Right lobe of liver (tissue), 6 donors: ENCODE measurements around the gene ADARB2. TPM values are rescaled to one million over a fixed set of nuclear protein-coding genes. Genes with fewer than 3 reads are reported as not detected.

Experiments
- ATAC-seq, 4 donors: fragments of 200-7000 bp; cut with Tn5 transposase; one replicate each; pipeline ENCODE4 v1.9.1; 2020; ENCODE audit warnings: mild to moderate bottlenecking in 4 of 4, moderate library complexity in 4 of 4
- DNase-seq, 3 donors: peaks; one replicate each; pipeline ENCODE4 v3.0.0-alpha.2; 2020
- H3K27ac ChIP-seq, 3 donors: fragments of 200-600 bp; one replicate each; pipeline ENCODE4 v1.8.0; 2022
- H3K27me3 ChIP-seq, 2 donors: fragments of 200-600 bp; one replicate each; pipeline ENCODE4 v1.8.0; 2022
- H3K36me3 ChIP-seq, 4 donors: fragments of 200-600 bp; sonication (generic) in 1 of 4; one replicate each; pipeline versions ENCODE4 v1.5.1 to v1.8.0; 2017 to 2022; ENCODE audit warnings: control low read depth in 1 of 4
- H3K4me1 ChIP-seq, 4 donors: fragments of 200-600 bp; sonication (generic) in 1 of 4; one replicate each; pipeline versions ENCODE4 v1.5.1 to v1.8.0; 2017 to 2022; ENCODE audit warnings: control low read depth in 1 of 4
- H3K4me3 ChIP-seq, 3 donors: fragments of 200-600 bp; one replicate each; pipeline ENCODE4 v1.8.0; 2022
- H3K9me3 ChIP-seq, 4 donors: fragments of 200-600 bp; sonication (generic) in 1 of 4; one replicate each; pipeline versions ENCODE4 v1.5.1 to v1.8.0; 2017 to 2022; ENCODE audit warnings: control low read depth in 1 of 4
- POLR2A ChIP-seq: fragments of 450-650 bp; IDR thresholded peaks from one replicate; pipeline ENCODE4 v1.6.1; 2017; ENCODE audit warnings: antibody characterized with exemption, mild to moderate bottlenecking
- WGBS: methylation state at CpG from one replicate; pipeline ENCODE4 v1.1.6; 2018; ENCODE audit warnings: low coverage, low lambda C conversion rate; ENCODE audit not compliant: insufficient coverage; ENCODE audit errors: missing lambda C conversion rate; 5-methylcytosine and 5-hydroxymethylcytosine counted together
- intact Hi-C, 2 donors: fragments of 100-400 bp; cut with DNase I; formaldehyde crosslinking; loops; one replicate each; pipeline versions ENCODE4 v1.11.2 to v1.14.1; 2022
- total RNA-seq, 6 experiments: library from RNA; depleted of rRNA in 2 of 6; stranded (reverse); fragments of >200 nt in 2 of 6; fragmentation: NEBNext Ultra II Directional in 3 of 6; extraction: Animal tissue kit (Norgen Biotek cat#: 25700) in 3 of 6; gene quantifications; one replicate each; pipeline versions ENCODE4 v1.1.0 to v1.2.4, GENCODE V29; 2016 to 2023
- TF ChIP-seq, protein P1 (sequence below), 4 donors: fragments of 200-600 bp in 3 of 4; fragments of 450-650 bp in 1 of 4; IDR thresholded peaks; one replicate each; pipeline versions ENCODE4 v1.5.1 to v1.8.0; 2016 to 2022; ENCODE audit warnings: antibody characterized with exemption in 4 of 4, mild to moderate bottlenecking in 2 of 4
- donor health status: DM: no; HTN: yes; CAD: no.
- donor health status: DM: no; HTN: no; CAD: no.
- donor health status: DM: no; HTN: no; CAD: no.
- donor health status: DM: no; HTN: yes; CAD: no.
- donor health status: DM: no; HTN: yes; CAD: no.

The ADARB2 gene
- total RNA-seq, 6 experiments from 2014 or later = 0.07 to 0.68 (median 0.42) TPM

DNA sequence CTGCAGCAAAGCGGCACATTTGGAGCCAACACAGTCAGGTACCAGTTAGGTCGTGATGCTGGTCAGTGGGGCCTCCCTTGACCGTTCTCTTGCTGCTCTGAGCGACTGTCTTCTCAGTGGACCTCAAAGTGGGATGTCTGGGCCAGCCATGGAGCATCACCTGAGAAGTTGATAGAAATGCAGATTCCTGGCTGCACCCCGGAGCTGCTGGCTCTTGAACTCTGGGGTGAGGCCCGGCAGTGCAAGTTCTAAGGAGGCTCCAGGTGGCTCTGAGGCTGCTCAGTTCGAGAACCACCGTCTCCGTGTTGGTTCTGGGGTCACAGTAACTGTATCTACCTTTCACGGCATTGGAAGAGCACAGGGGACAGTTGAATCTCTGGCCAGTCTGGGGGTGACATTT lies 533.6 kb downstream of the ADARB2 start:
- TF ChIP-seq, protein P1, sequence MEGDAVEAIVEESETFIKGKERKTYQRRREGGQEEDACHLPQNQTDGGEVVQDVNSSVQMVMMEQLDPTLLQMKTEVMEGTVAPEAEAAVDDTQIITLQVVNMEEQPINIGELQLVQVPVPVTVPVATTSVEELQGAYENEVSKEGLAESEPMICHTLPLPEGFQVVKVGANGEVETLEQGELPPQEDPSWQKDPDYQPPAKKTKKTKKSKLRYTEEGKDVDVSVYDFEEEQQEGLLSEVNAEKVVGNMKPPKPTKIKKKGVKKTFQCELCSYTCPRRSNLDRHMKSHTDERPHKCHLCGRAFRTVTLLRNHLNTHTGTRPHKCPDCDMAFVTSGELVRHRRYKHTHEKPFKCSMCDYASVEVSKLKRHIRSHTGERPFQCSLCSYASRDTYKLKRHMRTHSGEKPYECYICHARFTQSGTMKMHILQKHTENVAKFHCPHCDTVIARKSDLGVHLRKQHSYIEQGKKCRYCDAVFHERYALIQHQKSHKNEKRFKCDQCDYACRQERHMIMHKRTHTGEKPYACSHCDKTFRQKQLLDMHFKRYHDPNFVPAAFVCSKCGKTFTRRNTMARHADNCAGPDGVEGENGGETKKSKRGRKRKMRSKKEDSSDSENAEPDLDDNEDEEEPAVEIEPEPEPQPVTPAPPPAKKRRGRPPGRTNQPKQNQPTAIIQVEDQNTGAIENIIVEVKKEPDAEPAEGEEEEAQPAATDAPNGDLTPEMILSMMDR (IDR thresholded peaks at IDR 0.05) = no peak
- TF ChIP-seq POLR2A = no peak
- ATAC-seq = no peak
- no peaks in the 10 kb centered on the region for H3K9me3 ChIP-seq
- no peak for DNase-seq
- H3K4me1 ChIP-seq = no peaks in the 10 kb centered on the region
- no peak overlapping the region for H3K4me3 ChIP-seq
- H3K27ac ChIP-seq = no peak overlapping the region
- WGBS = 60% methylated on average over 3 of the region's 10 CpGs
- no peaks in the 10 kb centered on the region for H3K36me3 ChIP-seq
- intact Hi-C loops = loop anchor here in 1 of 2 donors (5.0 kb wide), 1 partner anchor 181 kb away; no protein-coding TSS in a partner anchor
- H3K27me3 ChIP-seq = no peaks in the 10 kb centered on the region

DNA sequence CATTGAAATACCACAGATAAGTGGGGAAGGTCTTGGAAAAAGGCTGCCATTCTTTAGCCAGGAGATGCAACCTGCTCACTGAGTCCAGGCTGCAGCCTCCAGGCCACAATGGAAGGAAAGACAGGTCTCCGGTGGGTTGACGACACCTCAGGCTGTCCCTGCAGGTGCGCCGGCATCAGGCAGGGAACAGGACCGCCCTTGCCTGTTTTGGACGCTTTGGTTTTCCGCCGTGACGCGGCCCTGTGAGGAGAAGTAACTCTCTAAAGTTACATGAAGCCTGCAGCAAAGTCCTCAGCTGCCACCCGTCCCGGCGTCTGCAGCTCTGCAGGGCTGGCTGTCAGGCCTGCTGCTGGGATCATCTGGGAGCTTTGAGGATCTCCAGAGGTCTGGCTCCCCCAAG lies 534.1 kb downstream of the ADARB2 start:
- Histone ChIP-seq H3K9me3 (no peaks in the 10 kb centered on the region), H3K36me3 (no peaks in the 10 kb centered on the region), H3K4me1 (no peaks in the 10 kb centered on the region), H3K4me3 (no peak overlapping the region), H3K27me3 (no peaks in the 10 kb centered on the region), H3K27ac (no peak overlapping the region)
- no peak for TF ChIP-seq POLR2A
- TF ChIP-seq, protein P1 (IDR thresholded peaks at IDR 0.05) = no peak
- WGBS = 81% methylated on average over 5 of the region's 13 CpGs
- no peak for ATAC-seq
- DNase-seq = no peak
- intact Hi-C loops = loop anchor here in 1 of 2 donors (5.0 kb wide), 1 partner anchor 181 kb away; no protein-coding TSS in a partner anchor

DNA sequence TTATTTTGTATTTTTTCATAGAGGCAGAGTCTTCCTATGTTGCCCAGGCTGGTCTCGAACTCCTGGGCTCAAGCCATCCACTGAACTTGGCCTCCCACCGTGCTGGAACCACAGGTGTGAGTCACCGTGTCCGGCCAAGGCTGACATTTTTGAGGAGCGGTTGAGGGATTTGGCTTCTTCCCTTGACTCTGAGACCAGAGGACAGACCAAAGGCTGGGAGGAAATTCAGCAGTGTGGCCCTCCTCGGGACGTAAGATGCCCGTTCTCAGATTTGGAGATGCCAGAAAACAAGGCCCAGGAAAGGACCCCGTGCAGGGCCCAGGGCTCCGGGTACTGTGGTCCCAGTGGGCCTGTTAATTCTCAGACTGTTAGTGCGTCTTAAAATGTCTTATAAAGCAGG lies 535.0 kb downstream of the ADARB2 start:
- DNase-seq (no peak), ATAC-seq (no peak)
- intact Hi-C loops = loop anchor here in 1 of 2 donors (5.0 kb wide), 1 partner anchor 180 kb away; no protein-coding TSS in a partner anchor
- Histone ChIP-seq H3K36me3 (no peaks in the 10 kb centered on the region), H3K27me3 (no peaks in the 10 kb centered on the region), H3K4me3 (no peak overlapping the region), H3K27ac (no peak overlapping the region), H3K4me1 (no peaks in the 10 kb centered on the region), H3K9me3 (no peaks in the 10 kb centered on the region)
- WGBS = 70% methylated on average over 10 of the region's 11 CpGs
- no peak for TF ChIP-seq POLR2A
- TF ChIP-seq, protein P1 (IDR thresholded peaks at IDR 0.05) = no peak

DNA sequence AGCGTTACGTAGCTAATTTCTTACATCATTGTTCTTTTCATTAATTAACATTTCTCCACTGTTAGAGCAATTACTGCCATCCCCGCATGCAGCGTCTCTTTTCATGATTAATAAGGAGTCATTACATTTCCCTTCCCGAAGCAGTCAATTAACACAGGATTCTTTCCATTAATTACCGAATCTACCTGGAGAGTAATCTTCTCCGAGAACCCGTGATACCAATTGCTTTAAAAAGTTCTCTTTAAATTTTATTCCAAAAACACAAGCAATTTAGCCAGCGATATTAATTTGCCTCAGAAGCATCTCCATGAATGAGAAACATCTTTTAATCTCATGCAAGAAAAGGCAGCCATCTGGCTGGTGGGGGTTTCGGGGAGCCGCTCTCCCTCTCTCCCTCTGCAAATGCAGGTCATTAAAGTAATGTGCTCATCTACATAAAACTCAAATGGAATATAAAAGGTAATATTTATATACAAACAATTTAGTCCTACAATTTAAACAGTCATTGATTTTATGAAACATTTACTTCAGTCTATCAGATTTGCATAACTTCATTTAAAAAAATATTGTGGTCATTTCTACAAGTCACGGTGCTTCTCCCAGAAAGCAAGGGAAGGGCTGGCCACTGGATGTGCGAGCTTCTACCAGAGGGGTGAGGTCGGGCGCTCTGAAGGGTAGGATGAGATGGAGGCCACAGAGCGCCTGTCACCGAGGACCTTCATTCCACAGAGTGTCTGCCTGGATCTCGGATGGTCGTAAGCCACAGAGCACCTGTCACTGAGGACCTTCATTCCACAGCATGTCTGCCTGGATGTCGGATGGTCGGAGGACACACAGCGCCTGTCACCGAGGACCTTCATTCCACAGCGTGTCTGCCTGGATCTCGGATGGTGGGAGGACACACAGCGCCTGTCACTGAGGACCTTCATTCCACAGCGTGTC lies 536.2 kb downstream of the ADARB2 start:
- Histone ChIP-seq H3K4me3 (no peak overlapping the region), H3K9me3 (no peaks in the 10 kb centered on the region), H3K4me1 (no peaks in the 10 kb centered on the region), H3K27ac (no peak overlapping the region), H3K27me3 (no peaks in the 10 kb centered on the region), H3K36me3 (no peaks in the 10 kb centered on the region)
- intact Hi-C loops = loop anchor here in 1 of 2 donors (5.0 kb wide), 1 partner anchor 179 kb away; no protein-coding TSS in a partner anchor
- DNase-seq = no peak
- 81% methylated on average over 20 of the region's 27 CpGs for WGBS
- TF ChIP-seq, protein P1 (IDR thresholded peaks at IDR 0.05) = no peak
- TF ChIP-seq POLR2A = no peak
- no peak for ATAC-seq
